ENCODE results near the gene DAW1. TPM values are rescaled to one million over a fixed set of nuclear protein-coding genes. Genes with fewer than 3 reads are reported as not detected.

Gene DAW1
- total and polyA plus RNA-seq, 2 experiments from 2014 or later: 0.57 TPM; not detected in 1

GRCh38 chr2:227867386-227867785 lies 4.0 kb upstream of the DAW1 start:
- H3K9me3 ChIP-seq (ENCODE audit: low read depth): no peaks in the 10 kb centered on the region
- TF ChIP-seq CTCF (IDR thresholded peaks at IDR 0.05; ENCODE audit: low read depth, low read length): no peak
- H3K27me3 ChIP-seq: no peaks in the 10 kb centered on the region
- DNase-seq (ENCODE audit: low read depth in 1 of 2, low spot score in 1 of 2): no peak
- no peak overlapping the region for H3K4me3 ChIP-seq
- H3K4me1 ChIP-seq (ENCODE audit: low read depth): no peaks in the 10 kb centered on the region
- H3K27ac ChIP-seq: no peak overlapping the region
- H3K36me3 ChIP-seq: no peaks in the 10 kb centered on the region

- TF ChIP-seq CTCF (IDR thresholded peaks at IDR 0.05; ENCODE audit: low read depth, low read length): no peak
- DNase-seq (ENCODE audit: low read depth in 1 of 2, low spot score in 1 of 2): peak in 1 of 2 donors; percentile 92
- peak overlapping the region; percentile 32 for H3K4me3 ChIP-seq
Observed at GRCh38 chr2:227870710-227871374, 589 bp upstream of the DAW1 start.

GRCh38 chr2:227872676-227873075 lies 1.2 kb downstream of the DAW1 start:
- H3K9me3 ChIP-seq (ENCODE audit: low read depth): no peaks in the 10 kb centered on the region
- DNase-seq (ENCODE audit: low read depth in 1 of 2, low spot score in 1 of 2): no peak
- no peaks in the 10 kb centered on the region for H3K4me1 ChIP-seq (ENCODE audit: low read depth)
- H3K36me3 ChIP-seq: no peaks in the 10 kb centered on the region
- no peak for TF ChIP-seq CTCF (IDR thresholded peaks at IDR 0.05; ENCODE audit: low read depth, low read length)
- H3K27me3 ChIP-seq: peaks cover 11% of the 10 kb centered on the region
- H3K27ac ChIP-seq: no peak overlapping the region
- no peak overlapping the region for H3K4me3 ChIP-seq

More at GRCh38 chr2:227870710-227871374, 589 bp upstream of the DAW1 start:
- Histone ChIP-seq H3K9me3 (ENCODE audit: low read depth) (no peaks in the 10 kb centered on the region), H3K27ac (no peak overlapping the region), H3K27me3 (peaks cover 11% of the 10 kb centered on the region), H3K36me3 (no peaks in the 10 kb centered on the region), H3K4me1 (ENCODE audit: low read depth) (no peaks in the 10 kb centered on the region)

- DNase-seq (ENCODE audit: low read depth in 1 of 2, low spot score in 1 of 2): peak in 1 of 2 donors; percentile 73
- no peaks in the 10 kb centered on the region for H3K36me3 ChIP-seq
- no peak for TF ChIP-seq CTCF (IDR thresholded peaks at IDR 0.05; ENCODE audit: low read depth, low read length)
- H3K4me1 ChIP-seq (ENCODE audit: low read depth): no peaks in the 10 kb centered on the region
- H3K4me3 ChIP-seq: no peak overlapping the region
- peaks cover 11% of the 10 kb centered on the region for H3K27me3 ChIP-seq
- no peak overlapping the region for H3K27ac ChIP-seq
- H3K9me3 ChIP-seq (ENCODE audit: low read depth): no peaks in the 10 kb centered on the region
Observed at GRCh38 chr2:227876300-227876801, 4.9 kb downstream of the DAW1 start.

- Histone ChIP-seq H3K36me3 (no peaks in the 10 kb centered on the region), H3K27ac (no peak overlapping the region), H3K4me1 (ENCODE audit: low read depth) (no peaks in the 10 kb centered on the region), H3K4me3 (no peak overlapping the region), H3K9me3 (ENCODE audit: low read depth) (no peaks in the 10 kb centered on the region), H3K27me3 (peaks cover 11% of the 10 kb centered on the region)
- no peak for TF ChIP-seq CTCF (IDR thresholded peaks at IDR 0.05; ENCODE audit: low read depth, low read length)
- DNase-seq (ENCODE audit: low read depth in 1 of 2, low spot score in 1 of 2): peak in 1 of 2 donors; percentile 61
Observed at GRCh38 chr2:227877421-227878310, 6.2 kb downstream of the DAW1 start.
